ENCODE data around the gene RNF212B. TPM values are rescaled to one million over a fixed set of nuclear protein-coding genes. Genes with fewer than 3 reads are reported as not detected.

RNF212B gene
- total RNA-seq, 1 experiment from 2014 or later: not detected

GRCh38 chr14:23297611-23298277, 60.0 kb downstream of the RNF212B start:
- in situ Hi-C loops (cut with HindIII; ENCODE audit: low pct_unique_long_range_greater_than_20kb, low sequenced_read_pairs): no loop called here

More at GRCh38 chr14:23297611-23298277, 60.0 kb downstream of the RNF212B start:
- DNase-seq (ENCODE audit: low read depth, low spot score) (no peak), ATAC-seq (no peak)
- Histone ChIP-seq H3K9me3 (ENCODE audit: control insufficient read depth, insufficient read depth, low read depth, low read length) (no peaks in the 10 kb centered on the region), H3K27me3 (ENCODE audit: control insufficient read depth, insufficient read depth, low read length) (no peaks in the 10 kb centered on the region), H3K4me3 (ENCODE audit: low read depth in 2 of 2, low read length in 2 of 2) (no peak overlapping the region), H3K4me1 (ENCODE audit: control insufficient read depth, insufficient read depth, low read length) (peaks cover 7% of the 10 kb centered on the region), H3K36me3 (ENCODE audit: control insufficient read depth, insufficient read depth, low read length) (no peaks in the 10 kb centered on the region), H3K27ac (ENCODE audit: low read length) (no peak overlapping the region)
- ChIA-PET CTCF (no interaction called here), POLR2A (no interaction called here)
- intact Hi-C loops (cut with micrococcal nuclease; ENCODE audit: unreplicated experiment): no loop called here
- no TSS peak for BruUV-seq (replicated peaks)
- no peak for TF ChIP-seq SIN3A (IDR thresholded peaks at IDR 0.05; ENCODE audit: borderline replicate concordance, insufficient read depth, low read depth, low read length)
- no peak for TF ChIP-seq TCF7L2 (IDR thresholded peaks at IDR 0.05; ENCODE audit: low read depth, low read length)
- no peak for TF ChIP-seq POLR2AphosphoS5 (IDR thresholded peaks at IDR 0.05; ENCODE audit: low read depth, low read length)
- no peak for TF ChIP-seq CTCF (IDR thresholded peaks at IDR 0.05)
- no peak for TF ChIP-seq REST (IDR thresholded peaks at IDR 0.05; ENCODE audit: insufficient read depth in 1 of 2, low read depth in 2 of 2, low read length in 1 of 2)

All from Panc1 (cell line).